Amniotic epithelial cell (primary cell): ENCODE results near the gene ZNF367.

ENCODE experiments used
- DNase-seq: peaks from one replicate; pipeline ENCODE4 v3.0.0-alpha.2; 2010; ENCODE audit warnings: low read depth

ZNF367 gene

GRCh38 chr9:96418083-96418919, at the start of gene ZNF367:
Gene ZNF367 (minus strand): TSS chr9:96418370. CDS start chr9:96418032, 338 bp downstream.
- DNase-seq = peak; percentile 96

- no peak for DNase-seq
Measured at GRCh38 chr9:96467784-96468183, 49.6 kb upstream of the ZNF367 start.

GRCh38 chr9:96464426-96464825, 46.3 kb upstream of the ZNF367 start:
- no peak for DNase-seq

GRCh38 chr9:96462541-96462940, 44.4 kb upstream of the ZNF367 start:
- DNase-seq = no peak

GRCh38 chr9:96461336-96461735, 43.2 kb upstream of the ZNF367 start:
- DNase-seq = no peak

GRCh38 chr9:96460882-96461281, 42.7 kb upstream of the ZNF367 start:
- peak; percentile 80 for DNase-seq

- DNase-seq = no peak
Measured at GRCh38 chr9:96460470-96460869, 42.3 kb upstream of the ZNF367 start.

GRCh38 chr9:96459268-96460007, 41.3 kb upstream of the ZNF367 start:
- no peak for DNase-seq

- DNase-seq = no peak
Measured at GRCh38 chr9:96458226-96458625, 40.1 kb upstream of the ZNF367 start.

GRCh38 chr9:96457266-96457665, 39.1 kb upstream of the ZNF367 start:
- no peak for DNase-seq

- DNase-seq = peak; percentile 57
Measured at GRCh38 chr9:96453625-96454024, 35.5 kb upstream of the ZNF367 start.

GRCh38 chr9:96450613-96451528, 32.7 kb upstream of the ZNF367 start:
- DNase-seq = peak; percentile 15

- DNase-seq = peak; percentile 85
Measured at GRCh38 chr9:96449845-96450612, 31.9 kb upstream of the ZNF367 start, which contains the start of gene HABP4. Gene HABP4 (plus strand): TSS chr9:96450169. CDS start chr9:96450280, 111 bp downstream.

- DNase-seq = no peak
Measured at GRCh38 chr9:96449523-96449844, 31.3 kb upstream of the ZNF367 start.

GRCh38 chr9:96448546-96449170, 30.5 kb upstream of the ZNF367 start:
- DNase-seq = no peak

GRCh38 chr9:96447406-96447805, 29.2 kb upstream of the ZNF367 start:
- DNase-seq = peak; percentile 71

GRCh38 chr9:96442491-96442890, 24.3 kb upstream of the ZNF367 start:
- no peak for DNase-seq

GRCh38 chr9:96441798-96442445, 23.8 kb upstream of the ZNF367 start:
- peak; percentile 38 for DNase-seq

GRCh38 chr9:96440671-96441199, 22.6 kb upstream of the ZNF367 start:
- no peak for DNase-seq

- DNase-seq = no peak
Measured at GRCh38 chr9:96437454-96437853, 19.3 kb upstream of the ZNF367 start.
